Transverse colon (tissue), 3 donors: ENCODE results near the gene SIL1.

ENCODE experiments used
- POLR2A ChIP-seq: fragments of 450-650 bp; IDR thresholded peaks from one replicate; pipeline ENCODE4 v1.6.1; 2016; ENCODE audit warnings: antibody characterized with exemption, mild to moderate bottlenecking, moderate library complexity
- TF ChIP-seq, protein P1 (sequence below), 5 experiments: fragments of 200-600 bp in 3 of 5; fragments of 450-650 bp in 2 of 5; sonication (generic) in 3 of 5; IDR thresholded peaks; 1 replicate in 2 of 5; 2 replicates in 3 of 5; pipeline ENCODE4 v1.5.1; 2016 to 2017; ENCODE audit warnings: antibody characterized with exemption in 5 of 5, inconsistent platforms in 3 of 5, mild to moderate bottlenecking in 2 of 5, moderate library complexity in 1 of 5

DNA sequence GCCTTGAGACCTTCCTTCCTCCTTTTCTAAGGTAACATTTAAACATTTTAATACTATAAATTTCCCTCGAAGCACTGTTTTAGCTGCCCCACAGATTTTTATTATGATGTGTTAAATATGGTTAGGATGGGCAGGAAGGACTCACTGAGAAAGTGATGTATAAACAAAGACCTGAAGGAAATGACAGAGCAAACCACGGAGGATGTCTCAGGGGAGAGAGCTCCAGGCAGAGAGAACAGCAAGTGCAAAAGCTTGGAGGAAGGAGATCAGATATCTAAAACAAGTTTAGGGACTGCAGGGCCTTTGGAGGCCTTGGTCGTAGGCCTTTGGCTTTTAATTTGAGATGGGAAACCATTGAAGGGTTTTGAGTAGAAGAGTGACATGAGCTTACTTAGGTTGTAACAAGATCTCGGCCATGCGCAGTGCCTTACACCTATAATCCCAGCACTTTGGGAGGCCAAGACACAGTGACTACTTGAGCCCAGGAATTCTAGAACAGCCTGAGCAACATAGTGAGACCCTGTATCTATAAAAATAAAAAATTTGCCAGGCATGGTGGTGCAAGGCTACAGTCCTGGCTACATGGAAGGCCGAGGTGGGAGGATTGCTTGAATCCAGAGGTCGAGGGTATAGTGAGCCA is 287.5 kb downstream of the SIL1 start:
- TF ChIP-seq, protein P1, sequence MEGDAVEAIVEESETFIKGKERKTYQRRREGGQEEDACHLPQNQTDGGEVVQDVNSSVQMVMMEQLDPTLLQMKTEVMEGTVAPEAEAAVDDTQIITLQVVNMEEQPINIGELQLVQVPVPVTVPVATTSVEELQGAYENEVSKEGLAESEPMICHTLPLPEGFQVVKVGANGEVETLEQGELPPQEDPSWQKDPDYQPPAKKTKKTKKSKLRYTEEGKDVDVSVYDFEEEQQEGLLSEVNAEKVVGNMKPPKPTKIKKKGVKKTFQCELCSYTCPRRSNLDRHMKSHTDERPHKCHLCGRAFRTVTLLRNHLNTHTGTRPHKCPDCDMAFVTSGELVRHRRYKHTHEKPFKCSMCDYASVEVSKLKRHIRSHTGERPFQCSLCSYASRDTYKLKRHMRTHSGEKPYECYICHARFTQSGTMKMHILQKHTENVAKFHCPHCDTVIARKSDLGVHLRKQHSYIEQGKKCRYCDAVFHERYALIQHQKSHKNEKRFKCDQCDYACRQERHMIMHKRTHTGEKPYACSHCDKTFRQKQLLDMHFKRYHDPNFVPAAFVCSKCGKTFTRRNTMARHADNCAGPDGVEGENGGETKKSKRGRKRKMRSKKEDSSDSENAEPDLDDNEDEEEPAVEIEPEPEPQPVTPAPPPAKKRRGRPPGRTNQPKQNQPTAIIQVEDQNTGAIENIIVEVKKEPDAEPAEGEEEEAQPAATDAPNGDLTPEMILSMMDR (IDR thresholded peaks at IDR 0.05): no peak
- no peak for TF ChIP-seq POLR2A
